ENCODE data around the gene CDYL.

CDYL gene

DNA sequence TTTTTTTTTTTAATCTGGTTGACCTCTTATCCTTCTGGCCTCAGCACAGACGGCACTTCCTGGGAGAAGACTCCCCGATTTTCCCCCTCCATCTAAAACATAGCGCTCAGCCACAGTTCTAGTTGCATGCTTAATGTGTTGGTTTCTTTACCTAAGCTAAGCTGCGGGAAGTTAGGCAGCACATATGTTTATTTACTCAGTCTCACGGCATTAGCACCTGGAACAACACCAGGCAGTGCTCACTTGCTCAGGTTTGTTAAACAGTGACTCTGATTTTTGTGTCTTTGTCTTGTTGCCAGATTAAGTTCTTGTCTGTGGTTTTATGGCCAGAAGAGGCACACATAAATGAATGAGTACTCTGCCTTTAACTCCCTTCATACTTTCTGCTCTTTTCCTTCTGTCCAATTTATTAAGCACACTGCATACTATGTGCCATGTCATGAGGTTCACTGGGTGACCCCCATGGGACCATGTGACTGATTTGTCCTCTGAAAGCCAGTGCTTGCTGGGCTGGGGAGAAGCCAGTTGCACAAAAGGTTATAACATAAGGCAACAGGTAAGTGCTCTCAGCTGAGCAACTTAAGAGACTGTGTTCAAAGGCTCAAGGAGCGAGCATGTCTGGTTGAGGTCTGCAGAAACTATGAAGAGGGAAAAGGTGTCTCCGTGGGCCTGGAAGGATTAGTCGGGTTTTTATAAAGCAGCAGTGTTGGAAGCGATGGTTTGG lies 134.0 kb downstream of the CDYL start:
- DNase-seq: peak; percentile 13

DNA sequence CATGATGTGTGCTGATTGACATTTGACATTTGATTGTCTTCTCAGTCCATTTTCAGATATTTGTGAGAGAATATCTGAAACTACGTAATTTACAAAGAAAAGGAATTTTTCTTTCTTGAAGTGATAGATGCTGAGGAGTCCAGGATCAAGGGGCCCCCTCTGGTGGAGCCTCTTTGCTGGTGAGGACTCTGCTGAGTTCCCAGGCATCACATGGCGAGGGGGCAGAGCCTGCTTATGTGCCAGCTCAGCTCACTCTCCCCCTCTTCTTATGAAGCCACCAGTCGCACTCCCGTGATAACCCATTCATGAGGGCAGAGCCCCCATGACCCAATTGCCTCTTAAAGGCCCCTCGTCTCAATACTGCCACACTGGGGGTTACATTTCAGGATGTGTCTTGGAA lies 136.4 kb downstream of the CDYL start:
- no peak for DNase-seq

DNA sequence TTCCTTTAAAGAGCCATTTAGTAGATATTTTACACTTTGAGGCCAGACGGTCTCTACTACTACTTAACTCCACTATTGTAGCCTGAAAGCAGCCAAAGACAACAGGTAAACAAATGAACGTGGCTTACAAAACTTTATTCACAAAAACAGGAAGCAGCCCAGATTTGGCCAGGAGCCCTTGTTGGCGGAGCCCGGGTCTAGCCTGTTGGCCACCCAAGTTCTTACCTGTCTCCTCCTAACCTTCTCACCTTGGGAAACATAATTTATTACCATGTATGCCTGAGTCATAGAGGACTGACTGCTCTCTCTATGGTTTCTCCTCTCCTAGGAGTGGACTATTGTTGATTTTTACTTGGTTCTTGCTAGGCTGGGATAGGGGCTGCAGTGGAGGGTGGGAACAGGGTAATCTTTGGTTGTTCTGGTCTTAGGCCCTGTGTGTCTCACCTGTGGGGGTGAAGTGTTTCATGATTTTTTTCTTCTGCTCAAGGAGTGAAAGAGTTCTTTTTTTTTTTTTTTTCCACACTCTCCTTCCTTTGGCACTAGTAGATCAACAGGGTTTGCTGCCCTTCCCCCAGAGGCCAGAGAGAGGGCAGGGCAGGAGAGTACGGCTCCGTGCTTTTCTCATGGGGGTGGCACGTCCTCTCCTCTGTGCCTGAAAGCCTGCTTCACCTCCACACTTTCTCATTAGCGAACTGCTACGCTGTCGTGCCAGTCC lies 137.7 kb downstream of the CDYL start:
- no peak for DNase-seq

DNA sequence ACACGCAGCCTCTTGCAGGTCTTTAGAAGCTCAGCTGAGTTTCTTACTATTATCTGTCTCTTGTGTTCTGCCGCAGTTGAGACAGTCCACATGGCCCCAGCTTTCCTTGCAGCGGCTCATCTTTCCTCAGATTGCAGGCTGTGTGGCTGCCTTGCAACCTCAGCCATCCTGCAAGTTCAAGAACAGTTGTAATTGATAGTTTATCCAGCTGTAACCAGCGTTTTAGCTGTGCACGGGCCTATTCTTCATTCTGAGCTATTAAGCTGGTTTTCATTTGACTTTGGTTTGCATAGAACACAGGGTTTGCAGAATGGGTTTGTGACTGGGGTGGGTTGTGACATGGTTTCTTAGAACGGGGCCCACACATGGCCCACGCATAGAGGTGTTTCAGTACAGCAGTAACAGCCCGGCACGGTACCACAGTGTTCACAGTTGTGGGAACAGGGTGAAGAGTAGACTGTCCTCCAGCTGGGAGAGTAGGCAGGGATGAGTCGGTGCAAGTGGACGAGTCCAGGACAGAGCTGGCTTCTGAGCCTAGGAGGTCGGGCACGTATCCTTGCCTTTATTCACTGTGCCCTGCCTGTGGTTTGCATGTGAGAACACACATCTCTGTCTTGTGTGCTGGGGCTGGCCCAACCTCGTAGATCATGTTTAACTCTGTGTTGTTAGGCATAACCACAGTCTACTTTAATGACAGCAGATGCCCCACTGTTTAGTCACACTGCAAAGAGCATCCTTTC lies 138.4 kb downstream of the CDYL start:
- DNase-seq: no peak

DNA sequence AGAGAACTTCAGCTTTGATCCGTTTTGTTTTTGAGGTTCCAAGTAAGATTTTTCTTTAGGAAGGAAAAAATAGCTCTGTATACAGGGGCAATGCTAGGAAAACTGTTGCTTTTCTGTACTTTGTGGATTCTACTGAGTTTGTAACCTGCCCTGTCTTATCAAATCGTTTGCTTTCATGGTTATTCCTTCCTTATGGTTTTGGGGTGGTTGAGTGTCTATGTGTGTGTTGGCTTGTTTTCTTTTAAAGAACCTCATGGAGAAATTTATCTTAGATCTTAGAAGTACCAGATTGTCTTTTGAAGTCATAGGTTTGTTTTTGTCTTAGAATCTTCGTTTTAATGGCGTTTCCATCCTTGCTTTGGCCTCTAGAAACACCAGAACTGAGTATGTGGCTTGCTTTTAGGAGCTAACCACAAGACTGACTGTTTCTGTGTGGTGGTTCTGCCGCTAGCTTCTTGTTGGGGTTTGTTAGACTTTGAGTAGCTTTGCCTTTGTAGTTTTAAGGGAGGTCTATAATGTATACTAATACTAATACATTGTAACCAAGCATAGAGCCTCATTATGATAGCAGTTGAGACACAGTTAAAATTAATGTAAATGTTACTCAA lies 140.9 kb downstream of the CDYL start:
- DNase-seq: no peak

DNA sequence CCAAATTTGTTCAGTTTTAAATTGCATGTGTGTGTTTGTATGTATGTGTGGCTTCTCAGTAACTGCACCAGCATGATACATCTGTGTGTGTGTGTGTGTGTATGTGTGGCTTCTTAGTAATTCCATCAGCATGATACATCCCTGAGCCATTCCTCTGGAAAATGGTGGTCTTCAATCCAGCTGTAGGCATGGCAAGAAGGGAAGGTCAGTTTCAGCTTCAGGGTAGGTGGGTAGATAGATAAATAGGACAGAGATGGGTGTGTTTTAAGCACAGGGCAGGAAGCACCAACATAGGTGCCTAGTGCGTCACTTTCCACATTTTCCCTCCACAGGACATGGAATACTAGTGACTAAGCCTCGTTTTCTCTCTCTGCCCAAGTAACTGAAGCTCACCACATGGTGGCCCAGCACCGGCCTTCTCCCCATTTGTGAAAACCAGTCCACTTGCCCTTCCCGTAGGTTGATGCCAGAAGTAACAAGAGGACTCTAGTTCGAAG lies 144.8 kb downstream of the CDYL start:
- DNase-seq: no peak

DNA sequence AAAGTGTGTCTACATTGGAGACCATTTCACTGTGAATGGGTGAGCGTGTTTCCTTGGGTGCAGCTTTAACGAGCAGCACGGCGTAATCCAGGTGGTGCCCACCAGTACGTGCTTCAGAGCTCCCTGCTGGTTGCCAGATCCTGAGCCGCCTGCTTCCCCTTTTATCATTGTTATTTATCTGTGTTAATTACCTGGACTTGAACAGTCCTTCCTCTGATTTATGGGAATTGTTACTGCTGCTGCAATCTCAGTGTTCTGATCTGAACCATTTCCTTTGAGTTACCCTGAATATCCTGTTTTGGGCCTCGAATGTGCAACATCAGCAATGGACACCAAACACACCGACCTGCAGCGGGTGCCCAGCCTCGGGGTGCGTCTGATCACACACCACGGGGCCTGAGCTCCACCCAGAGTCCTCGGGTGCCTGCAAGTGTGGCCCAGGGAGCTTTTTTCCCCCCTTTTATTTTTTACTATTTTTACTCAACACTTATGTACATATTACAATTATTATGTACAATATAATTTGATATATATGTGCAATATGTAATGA lies 146.4 kb downstream of the CDYL start:
- no peak for DNase-seq

DNA sequence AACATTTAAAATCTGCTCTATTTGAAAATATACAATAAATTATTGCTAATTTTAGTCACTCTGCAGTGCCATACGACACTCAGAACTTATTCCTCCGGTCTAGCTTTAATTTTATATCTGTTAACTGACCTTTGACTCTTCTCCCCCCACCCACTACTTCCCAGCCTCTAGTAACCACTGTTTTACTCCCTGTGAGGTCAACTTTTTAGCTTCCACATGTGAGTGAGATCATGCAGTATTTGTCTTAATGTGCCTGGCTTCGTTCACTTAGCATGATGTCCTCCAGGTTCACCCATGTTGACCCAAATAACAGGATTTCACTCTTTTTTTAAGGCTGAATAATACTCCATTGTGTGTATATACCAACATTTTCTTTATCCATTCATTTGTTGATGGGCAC lies 146.9 kb downstream of the CDYL start:
- DNase-seq: no peak

DNA sequence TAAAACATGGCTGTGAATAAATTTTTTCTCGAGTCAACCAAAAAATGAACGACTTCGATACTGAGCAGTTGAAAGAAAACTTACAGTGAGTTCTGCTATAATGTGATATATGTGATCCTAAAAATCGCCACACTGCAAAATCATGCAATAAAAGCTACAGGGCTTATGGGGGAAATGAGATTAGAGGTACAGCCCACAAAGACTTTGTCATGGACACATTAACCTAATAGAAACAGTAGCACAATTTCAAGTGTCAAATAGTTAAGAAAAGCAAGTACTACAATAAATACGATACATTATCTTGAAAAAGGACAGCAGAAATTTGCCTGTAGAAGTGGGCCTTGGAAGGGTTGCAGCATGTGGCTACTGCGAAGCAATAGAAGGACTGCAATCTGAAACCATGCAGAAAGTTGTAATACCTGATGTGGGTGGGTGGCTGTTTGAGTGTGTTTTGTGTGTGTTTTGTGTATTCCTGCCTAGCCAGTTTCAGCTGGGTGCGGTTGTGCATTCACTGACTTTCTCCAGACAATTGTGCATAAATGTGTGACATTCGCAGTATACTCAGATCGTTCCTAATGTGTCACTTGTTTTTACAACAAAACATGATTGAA lies 148.6 kb downstream of the CDYL start:
- no peak for DNase-seq

DNA sequence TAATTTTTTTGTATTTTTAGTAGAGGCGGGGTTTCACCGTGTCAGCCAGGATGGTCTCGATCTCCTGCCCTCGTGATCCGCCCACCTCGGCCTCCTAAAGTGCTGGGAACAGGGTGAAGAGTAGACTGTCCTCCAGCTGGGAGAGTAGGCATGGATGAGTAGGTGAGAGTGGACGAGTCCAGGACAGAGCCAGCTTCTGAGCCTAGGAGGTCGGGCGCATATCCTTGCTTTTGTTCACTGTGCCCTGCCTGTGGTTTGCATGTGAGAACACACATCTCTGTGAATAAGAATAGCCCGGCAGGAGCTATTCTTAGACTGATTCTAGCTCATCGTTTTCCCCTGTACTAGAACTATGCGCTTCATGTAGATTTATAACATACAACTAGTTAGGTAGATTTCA lies 149.4 kb downstream of the CDYL start:
- no peak for DNase-seq

DNA sequence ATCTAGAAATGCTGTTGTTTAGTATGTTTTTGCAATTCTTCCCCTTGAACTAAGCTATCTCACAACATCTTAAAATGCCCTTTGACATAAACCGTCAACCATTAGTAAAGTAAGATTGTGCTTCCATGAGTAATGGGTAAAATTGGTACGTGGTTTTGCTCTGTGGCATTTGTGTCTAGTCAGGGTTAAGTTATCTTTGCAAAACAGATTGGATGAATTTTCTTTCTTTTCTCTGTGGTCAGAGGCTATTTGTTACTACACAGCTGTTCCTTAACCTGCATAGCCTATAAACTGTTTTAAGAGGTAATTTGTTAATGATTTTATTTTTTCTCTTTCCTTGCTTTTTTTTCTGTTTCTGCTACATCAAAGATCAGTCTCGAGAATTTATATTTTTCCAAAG lies 152.2 kb downstream of the CDYL start:
- DNase-seq: no peak

DNA sequence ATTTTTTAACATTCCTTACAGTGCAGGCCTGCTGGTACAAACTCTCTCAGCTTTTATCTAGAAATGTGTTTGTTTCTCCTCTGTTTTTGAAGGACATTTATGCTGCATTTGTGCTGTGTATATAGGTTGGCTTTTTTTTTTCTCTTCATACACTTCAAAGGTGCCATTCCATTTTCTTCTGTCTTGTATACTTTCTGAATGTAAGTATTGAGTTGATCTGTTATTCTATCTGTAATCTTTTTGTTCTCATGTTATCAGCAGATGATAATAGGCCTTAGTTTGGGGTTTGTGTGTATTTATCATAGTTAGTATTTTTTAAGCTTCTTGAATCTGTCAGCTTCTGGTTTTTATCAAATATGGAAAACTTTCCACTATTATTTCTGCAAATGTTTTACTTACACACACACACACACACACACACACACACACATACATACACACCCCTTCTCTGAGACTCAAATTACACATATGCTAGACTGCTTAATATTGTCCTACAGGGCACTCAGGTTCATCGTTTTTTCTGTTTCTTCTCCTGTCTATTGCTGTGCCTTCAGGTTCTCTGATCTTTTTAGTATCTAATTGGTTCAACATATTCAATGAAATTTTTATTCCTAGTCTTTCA lies 153.0 kb downstream of the CDYL start:
- peak; percentile 0 for DNase-seq

DNA sequence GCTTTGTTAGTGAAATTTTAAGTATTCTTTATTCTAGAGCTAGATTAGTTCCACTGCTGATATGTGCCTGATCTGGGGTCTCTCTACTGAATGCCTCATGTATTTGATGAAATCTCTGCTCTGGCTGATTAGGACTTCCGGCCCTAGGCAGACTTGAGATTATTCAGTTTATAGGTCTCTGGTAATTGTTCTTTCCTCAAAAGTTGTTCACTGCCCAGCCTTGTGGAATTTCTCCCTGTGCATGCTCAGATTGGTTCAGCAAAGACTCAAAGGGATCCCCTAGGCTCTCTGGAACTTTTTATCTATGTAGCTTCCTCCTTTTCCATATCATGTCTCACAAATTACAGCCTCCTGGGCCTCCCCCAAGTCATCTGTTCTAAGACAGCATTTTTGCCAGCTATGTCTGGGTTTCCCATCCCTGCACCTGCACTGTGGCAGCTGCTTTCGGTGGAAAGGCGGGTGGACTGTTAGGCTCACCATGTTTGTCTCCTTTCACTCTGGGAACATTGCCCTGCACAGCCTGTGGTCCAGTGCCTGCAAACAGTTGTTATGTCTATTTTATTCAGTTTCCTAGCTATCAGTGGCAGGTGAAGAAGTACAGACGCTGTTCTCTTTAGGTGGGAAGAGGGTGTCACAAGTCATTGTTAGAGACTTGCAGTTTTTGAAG lies 154.0 kb downstream of the CDYL start:
- peak; percentile 65 for DNase-seq

DNA sequence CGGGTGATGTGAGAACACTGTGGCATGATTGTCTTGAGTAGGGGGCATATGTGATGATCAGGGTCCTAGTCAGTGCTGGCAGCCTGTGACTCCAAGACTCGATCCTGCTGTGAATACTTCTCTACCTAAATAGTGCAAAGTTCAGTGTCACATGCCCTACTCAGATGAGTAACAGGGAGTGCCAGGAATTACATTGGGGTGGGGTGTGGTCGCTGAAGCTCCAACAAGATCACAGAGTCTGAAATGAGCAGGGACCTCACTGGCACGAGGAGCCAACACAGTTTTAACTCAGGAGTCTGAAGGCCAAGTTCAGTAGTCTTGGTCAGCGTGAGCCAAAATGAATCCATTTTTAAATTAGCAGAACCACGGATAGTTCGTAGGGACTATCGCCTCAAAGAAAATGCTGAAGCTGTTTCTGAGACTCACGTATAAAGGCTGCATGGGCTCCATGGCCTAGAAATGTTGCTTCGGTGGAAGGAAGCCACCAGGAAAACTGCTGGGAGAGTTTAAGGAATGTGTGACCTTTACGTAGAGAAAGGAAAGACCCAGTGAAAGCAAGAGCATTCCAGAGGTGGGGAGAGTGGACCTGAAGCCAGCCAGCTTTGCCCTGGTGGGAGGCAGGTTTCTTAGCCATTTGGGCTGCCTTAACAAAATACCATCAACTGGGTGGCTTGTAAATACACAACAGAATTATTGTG lies 155.5 kb downstream of the CDYL start:
- DNase-seq: no peak

DNA sequence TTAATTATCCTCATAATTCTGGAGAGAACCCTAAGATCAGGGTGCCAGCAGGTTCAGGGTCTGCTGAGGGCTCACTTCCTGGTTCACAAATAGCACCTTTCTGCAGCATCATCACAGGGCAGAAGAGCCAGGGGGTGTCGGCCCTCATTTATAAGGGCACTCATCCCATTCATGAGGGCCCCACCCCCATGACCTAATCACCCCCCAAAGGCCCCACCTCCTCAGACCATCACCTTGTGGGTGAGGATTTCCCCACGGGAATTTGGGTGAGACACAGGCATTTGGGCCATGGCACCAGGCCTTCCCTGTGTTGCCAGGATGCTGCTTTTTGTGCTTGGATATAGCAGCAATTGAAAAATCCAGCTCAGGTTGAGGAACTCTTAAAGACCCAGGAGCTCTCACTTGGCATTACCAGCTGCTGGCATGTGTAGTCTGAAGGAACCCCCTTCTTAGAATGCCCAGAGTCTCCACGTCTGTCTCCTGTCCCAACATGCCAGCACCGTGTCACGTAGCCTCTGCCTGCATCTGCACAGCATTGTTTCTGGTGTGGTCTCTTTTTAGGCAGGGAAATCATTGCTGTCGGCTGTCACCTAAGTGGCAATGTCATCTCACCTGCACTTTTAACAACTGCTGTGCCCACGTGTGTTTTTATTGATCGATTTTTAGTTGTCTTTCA lies 156.2 kb downstream of the CDYL start:
- DNase-seq: no peak

DNA sequence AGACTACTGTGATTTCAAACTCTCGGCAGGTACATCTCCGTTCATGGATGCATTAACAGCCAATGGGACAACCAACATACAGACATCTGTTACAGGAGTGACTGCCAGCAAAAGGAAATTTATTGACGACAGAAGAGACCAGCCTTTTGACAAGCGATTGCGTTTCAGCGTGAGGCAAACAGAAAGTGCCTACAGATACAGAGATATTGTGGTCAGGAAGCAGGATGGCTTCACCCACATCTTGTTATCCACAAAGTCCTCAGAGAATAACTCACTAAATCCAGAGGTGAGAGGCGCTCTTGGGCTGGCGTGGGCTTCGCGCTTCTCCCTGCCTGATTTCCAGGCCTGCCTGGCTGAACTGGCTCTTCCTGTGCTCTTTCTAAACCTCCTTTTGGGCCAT lies 159.3 kb downstream of the CDYL start:
- no peak for DNase-seq

DNA sequence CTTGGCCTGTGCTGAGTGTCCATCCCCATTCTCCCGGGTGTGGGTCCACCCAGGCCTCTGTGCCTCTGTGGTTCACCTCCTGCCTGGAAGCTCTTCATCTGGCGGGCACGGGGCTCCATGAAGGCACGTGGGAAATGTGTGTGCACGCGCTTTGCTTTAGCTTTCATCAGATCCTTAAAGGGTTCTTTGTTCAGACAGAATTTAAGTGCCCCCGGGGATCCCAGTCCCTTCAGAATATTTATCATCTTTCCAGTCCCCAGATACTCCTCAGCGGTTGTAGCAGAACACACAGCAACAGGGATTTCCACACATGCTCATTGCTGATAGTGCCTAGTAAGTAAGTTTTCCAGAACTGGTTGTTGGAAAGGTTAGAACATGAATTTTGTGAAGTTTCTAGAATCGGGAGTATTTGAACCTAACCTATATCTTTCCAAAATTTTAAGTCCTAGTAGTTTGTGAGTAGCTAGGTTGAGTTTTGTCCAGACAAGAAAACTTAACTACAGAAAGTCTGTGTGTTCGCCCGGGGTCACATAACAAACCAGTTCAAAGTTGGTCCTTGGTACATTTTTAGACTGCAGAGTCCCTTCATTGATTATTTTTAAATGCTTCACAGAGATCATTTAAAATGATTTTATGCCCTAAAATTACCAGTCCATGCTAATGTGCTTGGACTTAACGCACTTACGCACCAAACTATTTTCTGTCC lies 159.9 kb downstream of the CDYL start:
- no peak for DNase-seq

DNA sequence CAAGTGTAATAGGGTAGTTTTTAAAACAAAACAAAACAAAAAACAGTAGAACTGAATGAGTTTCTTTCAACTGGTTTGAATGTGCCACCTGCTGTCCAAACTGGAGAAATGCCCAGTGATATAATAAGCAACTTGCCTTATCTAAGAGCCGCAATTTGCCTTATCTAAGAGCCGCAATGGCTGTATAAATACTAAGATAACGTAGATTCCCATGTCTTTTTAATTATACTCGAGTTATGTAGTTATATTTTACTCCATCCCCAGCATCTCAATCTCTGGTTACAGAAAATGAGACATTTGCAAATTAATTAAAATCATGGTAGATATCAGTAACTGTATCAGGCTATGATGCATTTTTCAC lies 160.5 kb downstream of the CDYL start:
- peak; percentile 15 for DNase-seq

DNA sequence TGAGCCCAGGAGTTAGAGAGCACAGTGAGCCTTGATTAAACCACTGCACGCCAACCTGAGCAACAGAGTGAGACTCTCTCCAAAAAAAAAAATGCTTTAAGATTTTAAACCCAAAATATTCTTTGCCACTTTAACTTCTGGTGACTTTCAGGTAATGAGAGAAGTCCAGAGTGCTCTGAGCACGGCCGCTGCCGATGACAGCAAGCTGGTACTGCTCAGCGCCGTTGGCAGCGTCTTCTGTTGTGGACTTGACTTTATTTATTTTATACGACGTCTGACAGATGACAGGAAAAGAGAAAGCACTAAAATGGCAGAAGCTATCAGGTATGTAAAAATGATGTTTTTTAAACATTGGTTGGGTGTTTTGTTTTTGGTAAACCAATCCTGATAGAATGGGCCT lies 161.2 kb downstream of the CDYL start:
- no peak for DNase-seq

DNA sequence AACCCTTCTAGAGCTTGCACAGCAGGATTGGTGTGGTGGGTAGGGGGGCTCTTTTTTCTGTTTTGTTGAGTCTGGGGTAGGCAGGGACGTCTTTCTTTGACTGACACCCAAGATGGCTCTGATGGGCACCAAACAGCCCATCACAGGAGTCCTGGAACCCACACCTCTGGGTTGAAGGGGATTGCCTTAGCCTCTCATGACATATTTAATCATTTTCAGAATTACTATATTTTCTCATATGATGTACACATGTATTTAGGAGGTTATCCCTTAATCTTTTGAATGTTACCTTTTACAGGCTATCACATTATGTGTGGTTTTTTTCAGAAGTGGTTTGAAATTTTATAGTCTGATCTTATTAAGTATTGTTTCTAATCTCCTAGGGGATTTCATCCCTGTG lies 163.0 kb downstream of the CDYL start:
- no peak for DNase-seq

Measured in NCI-H1092 treated with DMSO at 0.1 percent for 48 hours (cell line).